Measurements from ENCODE around the gene KLHL21.

DNA sequence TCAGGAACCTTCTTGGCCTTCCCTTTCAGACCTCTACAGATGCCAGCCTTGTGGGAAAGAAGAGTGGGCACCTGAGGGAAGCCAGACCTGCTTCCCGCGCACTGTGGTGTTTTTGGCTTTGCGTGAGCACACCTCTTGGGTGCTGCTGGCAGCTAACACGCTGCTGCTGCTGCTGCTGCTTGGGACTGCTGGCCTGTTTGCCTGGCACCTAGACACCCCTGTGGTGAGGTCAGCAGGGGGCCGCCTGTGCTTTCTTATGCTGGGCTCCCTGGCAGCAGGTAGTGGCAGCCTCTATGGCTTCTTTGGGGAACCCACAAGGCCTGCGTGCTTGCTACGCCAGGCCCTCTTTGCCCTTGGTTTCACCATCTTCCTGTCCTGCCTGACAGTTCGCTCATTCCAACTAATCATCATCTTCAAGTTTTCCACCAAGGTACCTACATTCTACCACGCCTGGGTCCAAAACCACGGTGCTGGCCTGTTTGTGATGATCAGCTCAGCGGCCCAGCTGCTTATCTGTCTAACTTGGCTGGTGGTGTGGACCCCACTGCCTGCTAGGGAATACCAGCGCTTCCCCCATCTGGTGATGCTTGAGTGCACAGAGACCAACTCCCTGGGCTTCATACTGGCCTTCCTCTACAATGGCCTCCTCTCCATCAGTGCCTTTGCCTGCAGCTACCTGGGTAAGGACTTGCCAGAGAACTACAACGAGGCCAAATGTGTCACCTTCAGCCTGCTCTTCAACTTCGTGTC is 23.9 kb downstream of the KLHL21 start:
- TF ChIP-seq GATA2 (IDR thresholded peaks at IDR 0.05; ENCODE audit: low read depth, low read length) (no peak), GATA3 (IDR thresholded peaks at IDR 0.05; ENCODE audit: low read depth, low read length) (no peak)
